Neuron (in vitro differentiated cells): Measurements from ENCODE around the gene PCCA.
"Not testable (repeated sequence)": the region's sequence is repeated elsewhere in the genome, so short reads cannot be mapped to it uniquely, and the experiment has no call there.

Experiments
- H2AFZ ChIP-seq: one replicate; pipeline ENCODE4 v1.6.1; 2013; ENCODE audit warnings: low read depth, mild to moderate bottlenecking, inconsistent platforms, low read length, moderate library complexity
- H3K27me3 ChIP-seq: one replicate; pipeline ENCODE4 v1.6.1; 2013; ENCODE audit warnings: low read length; ENCODE audit not compliant: insufficient read depth
- H3K36me3 ChIP-seq: one replicate; pipeline ENCODE4 v1.6.1; 2013; ENCODE audit warnings: low read length; ENCODE audit not compliant: insufficient read depth
- H3K4me1 ChIP-seq: one replicate; pipeline ENCODE4 v1.6.1; 2013; ENCODE audit warnings: low read length; ENCODE audit not compliant: insufficient read depth
- H3K4me3 ChIP-seq: 2 replicates; pipeline ENCODE4 v1.5.1; 2013; ENCODE audit warnings: mild to moderate bottlenecking, low read length, moderate library complexity
- H3K9me3 ChIP-seq: one replicate; pipeline ENCODE4 v1.6.1; 2013; ENCODE audit warnings: low read length

PCCA gene

GRCh38 chr13:100561599-100562204, 472.8 kb downstream of the PCCA start:
- no peaks in the 10 kb centered on the region for H3K4me1 ChIP-seq
- H3K36me3 ChIP-seq, result no peaks in the 10 kb centered on the region
- H2AFZ ChIP-seq, result no peak overlapping the region
- H3K27me3 ChIP-seq, result no peaks in the 10 kb centered on the region
- peaks cover 3% of the 10 kb centered on the region for H3K9me3 ChIP-seq
- no peak overlapping the region for H3K4me3 ChIP-seq

DNA sequence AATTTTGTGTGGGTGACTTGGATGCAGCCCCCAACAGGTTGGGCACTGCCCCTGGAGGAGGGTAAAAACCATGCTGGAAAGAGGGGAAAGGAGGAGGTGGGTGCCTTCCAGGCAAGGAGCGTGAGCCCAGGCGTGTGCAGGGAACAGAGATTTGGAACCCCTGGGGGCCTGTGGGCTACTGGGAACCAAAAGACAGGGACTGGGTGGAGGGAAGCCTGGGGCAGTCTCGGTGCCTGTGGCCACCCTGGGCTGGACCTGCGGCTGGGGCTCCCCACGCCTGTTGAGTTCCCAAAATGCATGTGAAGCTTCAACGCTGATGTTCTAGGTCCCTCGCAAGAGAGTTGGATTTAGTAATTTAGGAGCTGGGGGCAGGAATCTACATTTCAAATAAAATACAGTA, 474.9 kb downstream of the PCCA start:
- H3K4me3 ChIP-seq, result no peak overlapping the region
- peaks cover 3% of the 10 kb centered on the region for H3K9me3 ChIP-seq
- no peaks in the 10 kb centered on the region for H3K36me3 ChIP-seq
- H3K4me1 ChIP-seq, result no peaks in the 10 kb centered on the region
- H3K27me3 ChIP-seq, result no peaks in the 10 kb centered on the region
- H2AFZ ChIP-seq, result no peak overlapping the region

DNA sequence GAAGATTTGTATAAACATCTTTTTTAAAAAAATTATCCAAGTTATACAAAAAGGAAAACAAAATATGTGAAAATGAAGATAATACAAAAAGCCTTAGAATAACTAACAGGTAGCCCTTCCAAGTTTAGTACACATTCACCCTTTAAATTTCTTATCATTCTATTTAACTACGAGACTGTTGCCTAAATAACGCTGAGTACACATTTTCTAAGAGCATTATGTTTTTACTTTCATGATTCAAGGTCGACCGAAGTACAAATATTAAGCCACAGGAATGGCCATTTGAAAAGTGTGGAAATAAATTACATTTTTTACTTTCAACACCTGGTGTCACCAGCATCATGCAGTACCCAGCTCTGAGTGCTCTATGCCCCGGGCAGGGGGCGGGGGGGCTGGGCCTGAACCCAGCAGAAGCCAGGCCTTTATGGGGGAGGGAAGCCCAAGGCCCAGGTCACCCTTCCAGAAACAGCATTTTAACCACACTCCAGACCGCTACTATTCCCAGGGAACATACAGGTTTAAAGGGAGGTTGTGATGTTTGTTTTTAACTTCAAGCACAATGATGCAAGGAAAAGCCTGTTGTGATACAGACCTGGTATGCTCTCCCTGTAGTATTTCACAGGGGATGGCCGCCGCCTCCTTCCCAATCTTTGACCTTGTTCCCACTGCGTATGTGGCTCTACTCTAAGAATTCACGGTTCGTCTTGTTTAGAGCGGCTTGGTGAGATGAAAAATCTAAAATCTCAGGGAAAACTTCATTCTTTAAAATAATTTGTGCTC, 475.7 kb downstream of the PCCA start:
- Histone ChIP-seq H3K4me1 (no peaks in the 10 kb centered on the region), H3K9me3 (peaks cover 7% of the 10 kb centered on the region), H2AFZ (no peak overlapping the region), H3K27me3 (no peaks in the 10 kb centered on the region), H3K4me3 (no peak overlapping the region), H3K36me3 (no peaks in the 10 kb centered on the region)

DNA sequence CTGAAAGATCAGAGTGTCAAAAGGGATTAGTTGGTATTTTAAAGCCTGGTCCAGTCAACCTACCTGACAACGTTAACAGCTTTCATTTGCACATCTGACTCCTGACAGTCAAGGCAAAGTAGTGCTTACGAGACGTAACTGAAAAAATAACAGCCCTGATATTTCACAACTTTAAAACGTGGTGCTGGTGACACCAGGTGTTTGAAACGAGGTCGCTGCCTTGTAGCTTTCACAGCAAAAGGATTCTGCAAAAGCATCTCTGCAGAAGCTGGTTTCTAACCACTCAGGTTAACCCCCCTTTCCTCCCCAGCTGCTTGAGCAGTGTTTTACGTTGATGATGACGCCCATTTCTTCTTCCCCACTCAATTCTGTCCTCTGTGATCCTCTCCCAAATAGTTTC, 476.4 kb downstream of the PCCA start:
- H3K36me3 ChIP-seq, result no peaks in the 10 kb centered on the region
- no peak overlapping the region for H2AFZ ChIP-seq
- peaks cover 7% of the 10 kb centered on the region for H3K9me3 ChIP-seq
- H3K4me1 ChIP-seq, result no peaks in the 10 kb centered on the region
- no peak overlapping the region for H3K4me3 ChIP-seq
- H3K27me3 ChIP-seq, result no peaks in the 10 kb centered on the region

DNA sequence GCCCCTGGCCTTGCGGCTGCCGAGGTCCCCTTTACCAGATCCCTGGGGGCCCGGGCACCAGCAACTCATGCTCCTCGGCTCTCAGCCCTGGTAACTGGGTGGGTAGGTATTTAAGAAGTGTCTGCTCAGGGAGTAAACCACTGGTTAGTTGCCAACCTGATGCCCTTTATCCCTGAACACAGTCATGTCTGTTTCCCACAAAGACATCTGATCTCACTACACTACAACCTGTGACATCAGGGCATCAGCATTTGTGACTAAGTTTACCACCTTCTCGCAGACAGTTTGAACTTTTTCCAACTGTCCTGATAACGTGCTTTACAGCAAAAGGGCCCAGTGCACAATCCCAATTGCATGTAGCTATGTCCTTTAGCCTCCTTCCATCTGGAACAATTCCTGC, 477.6 kb downstream of the PCCA start:
- no peaks in the 10 kb centered on the region for H3K36me3 ChIP-seq
- H3K9me3 ChIP-seq, result peaks cover 7% of the 10 kb centered on the region
- H3K27me3 ChIP-seq, result no peaks in the 10 kb centered on the region
- H2AFZ ChIP-seq, result no peak overlapping the region
- no peak overlapping the region for H3K4me3 ChIP-seq
- H3K4me1 ChIP-seq, result no peaks in the 10 kb centered on the region

- Histone ChIP-seq H3K4me3 (no peak overlapping the region), H3K36me3 (no peaks in the 10 kb centered on the region), H3K27me3 (no peaks in the 10 kb centered on the region), H3K4me1 (no peaks in the 10 kb centered on the region), H2AFZ (no peak overlapping the region), H3K9me3 (peaks cover 4% of the 10 kb centered on the region)
Measured at GRCh38 chr13:100573121-100573520, 484.2 kb downstream of the PCCA start.

DNA sequence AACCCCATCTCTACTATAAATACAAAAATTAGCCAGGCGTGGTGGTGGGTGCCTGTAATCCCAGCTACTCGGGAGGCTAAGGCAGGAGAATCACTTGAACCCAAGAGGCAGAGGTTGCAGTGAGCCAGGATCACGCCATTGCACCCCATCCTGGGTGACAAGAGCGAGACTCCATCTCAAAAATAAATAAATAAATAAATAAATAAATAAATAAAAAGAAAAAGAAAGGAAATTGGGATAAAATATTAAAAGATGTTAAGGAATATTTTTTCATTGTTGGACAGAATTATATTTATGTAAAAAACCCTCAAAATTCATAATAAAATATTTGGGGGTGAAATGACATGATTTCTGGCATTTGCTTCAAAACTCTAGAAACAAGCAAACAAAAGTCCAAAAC, 488.3 kb downstream of the PCCA start:
- H3K9me3 ChIP-seq, result peaks cover 11% of the 10 kb centered on the region
- H2AFZ ChIP-seq, H3K4me3 ChIP-seq, H3K27me3 ChIP-seq, H3K36me3 ChIP-seq, H3K4me1 ChIP-seq: not testable (repeated sequence)
